ENCODE results near the gene SYNJ2. TPM values are rescaled to one million over a fixed set of nuclear protein-coding genes. Genes with fewer than 3 reads are reported as not detected.

SYNJ2 gene
- total and polyA plus RNA-seq, 2 experiments from 2014 or later, result 20.5 to 28.6 TPM

DNA sequence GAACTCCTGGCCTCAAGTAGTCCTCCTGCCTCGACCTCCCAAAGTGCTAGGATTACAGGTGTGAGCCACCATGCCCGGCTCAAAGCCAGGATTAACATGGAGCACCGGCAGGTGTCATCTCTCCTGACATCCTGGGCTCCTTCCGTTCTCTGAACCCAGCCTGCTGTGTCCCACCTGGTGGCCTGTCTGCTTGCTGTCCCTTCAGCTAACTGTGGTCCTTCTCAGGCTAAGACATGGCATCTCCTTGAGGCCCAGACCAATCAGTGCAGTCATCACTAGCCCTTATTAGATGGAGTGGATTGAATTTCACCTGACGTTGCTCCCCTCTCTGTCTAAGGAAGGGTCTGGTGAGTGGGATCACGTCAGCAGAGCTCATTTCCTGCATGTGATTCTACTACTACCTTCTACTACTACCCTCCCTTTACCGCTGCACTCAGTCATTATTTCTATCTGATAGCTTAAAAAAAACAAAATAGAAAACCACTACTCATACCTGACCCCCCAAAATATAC is 28.0 kb upstream of the SYNJ2 start:
- no peaks in the 10 kb centered on the region for H3K36me3 ChIP-seq (ENCODE audit: low read depth)
- no peaks in the 10 kb centered on the region for H3K9me2 ChIP-seq (ENCODE audit: insufficient read depth)
- H3K9ac ChIP-seq, result peak overlapping the region; percentile 12
- in situ Hi-C loops (cut with MboI), result no loop called here
- peaks cover 30% of the 10 kb centered on the region for H3F3A ChIP-seq (ENCODE audit: insufficient read depth)
- H3K27me3 ChIP-seq (replicated peaks; ENCODE audit: insufficient read depth), result no peaks in the 10 kb centered on the region
- TF ChIP-seq EZH2phosphoT487 (IDR thresholded peaks at IDR 0.05; ENCODE audit: insufficient read depth, low read depth), result no peak
- no peak for TF ChIP-seq EZH2 (IDR thresholded peaks at IDR 0.05; ENCODE audit: insufficient read depth, poor library complexity, severe bottlenecking)
- no peaks in the 10 kb centered on the region for H3K9me3 ChIP-seq (ENCODE audit: low read depth)
- WGBS, 2 experiments (ENCODE audit: low coverage in 1 of 2, low lambda C conversion rate in 2 of 2, missing lambda C conversion rate in 2 of 2), result 67 to 72% methylated on average over 7 of the region's 7 CpGs
- H3K4me2 ChIP-seq (ENCODE audit: unreplicated experiment), result peak overlapping the region; percentile 40
- H2AFZ ChIP-seq, result peak overlapping the region; percentile 49
- H3K27ac ChIP-seq, result no peak overlapping the region
- H3K4me3 ChIP-seq, result peak overlapping the region; percentile 38
- no peaks in the 10 kb centered on the region for H4K20me1 ChIP-seq (ENCODE audit: insufficient read depth)
- peak; percentile 17 for DNase-seq
- no peaks in the 10 kb centered on the region for H3K79me2 ChIP-seq (ENCODE audit: insufficient read depth)
- no peaks in the 10 kb centered on the region for H3K4me1 ChIP-seq (ENCODE audit: insufficient read depth)

- in situ Hi-C loops (cut with MboI), result no loop called here
- Histone ChIP-seq H3K4me3 (peak overlapping the region; percentile 38), H4K20me1 (ENCODE audit: insufficient read depth) (no peaks in the 10 kb centered on the region), H3K9me2 (ENCODE audit: insufficient read depth) (no peaks in the 10 kb centered on the region), H2AFZ (peak overlapping the region; percentile 49), H3K27me3 (replicated peaks; ENCODE audit: insufficient read depth) (no peaks in the 10 kb centered on the region), H3K9ac (peak overlapping the region; percentile 12), H3K4me1 (ENCODE audit: insufficient read depth) (no peaks in the 10 kb centered on the region), H3K4me2 (ENCODE audit: unreplicated experiment) (peak overlapping the region; percentile 40), H3K9me3 (ENCODE audit: low read depth) (no peaks in the 10 kb centered on the region), H3K79me2 (ENCODE audit: insufficient read depth) (no peaks in the 10 kb centered on the region), H3F3A (ENCODE audit: insufficient read depth) (peaks cover 22% of the 10 kb centered on the region), H3K36me3 (ENCODE audit: low read depth) (no peaks in the 10 kb centered on the region), H3K27ac (no peak overlapping the region)
- WGBS, 2 experiments (ENCODE audit: low coverage in 1 of 2, low lambda C conversion rate in 2 of 2, missing lambda C conversion rate in 2 of 2), result 52 to 55% methylated on average over 34 of the region's 34 CpGs
- peak; percentile 63 for DNase-seq
- TF ChIP-seq EZH2 (IDR thresholded peaks at IDR 0.05; ENCODE audit: insufficient read depth, poor library complexity, severe bottlenecking) (no peak), EZH2phosphoT487 (IDR thresholded peaks at IDR 0.05; ENCODE audit: insufficient read depth, low read depth) (no peak)
Observed at GRCh38 chr6:157954150-157955117, 27.2 kb upstream of the SYNJ2 start.

DNA sequence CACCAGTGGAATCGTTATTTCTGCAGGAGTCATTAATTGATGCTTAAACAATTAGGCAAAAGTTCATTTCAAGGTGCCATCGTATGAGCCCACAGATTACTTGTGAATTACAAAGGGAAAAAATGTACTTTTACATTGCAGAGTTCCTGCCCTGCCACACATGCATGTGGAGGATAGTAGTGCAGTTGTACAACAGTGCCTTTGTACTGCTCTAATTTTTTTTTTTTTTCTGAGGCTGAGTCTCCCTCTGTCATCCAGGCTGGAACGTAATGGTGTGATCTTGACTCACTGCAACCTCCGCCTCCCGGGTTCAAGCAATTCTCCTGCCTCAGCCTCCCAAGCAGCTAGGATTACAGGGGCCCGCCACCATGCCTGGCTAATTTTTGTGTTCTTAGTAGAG is 26.0 kb upstream of the SYNJ2 start:
- no peak overlapping the region for H3K27ac ChIP-seq
- H3K4me1 ChIP-seq (ENCODE audit: insufficient read depth), result no peaks in the 10 kb centered on the region
- no peak overlapping the region for H3K4me2 ChIP-seq (ENCODE audit: unreplicated experiment)
- no peaks in the 10 kb centered on the region for H3K27me3 ChIP-seq (replicated peaks; ENCODE audit: insufficient read depth)
- no peak for DNase-seq
- no peak overlapping the region for H3K4me3 ChIP-seq
- H3K36me3 ChIP-seq (ENCODE audit: low read depth), result no peaks in the 10 kb centered on the region
- H4K20me1 ChIP-seq (ENCODE audit: insufficient read depth), result no peaks in the 10 kb centered on the region
- H3K9ac ChIP-seq, result no peak overlapping the region
- no peaks in the 10 kb centered on the region for H3K9me2 ChIP-seq (ENCODE audit: insufficient read depth)
- no peaks in the 10 kb centered on the region for H3K9me3 ChIP-seq (ENCODE audit: low read depth)
- TF ChIP-seq EZH2phosphoT487 (IDR thresholded peaks at IDR 0.05; ENCODE audit: insufficient read depth, low read depth) (no peak), EZH2 (IDR thresholded peaks at IDR 0.05; ENCODE audit: insufficient read depth, poor library complexity, severe bottlenecking) (no peak)
- no peaks in the 10 kb centered on the region for H3K79me2 ChIP-seq (ENCODE audit: insufficient read depth)
- in situ Hi-C loops (cut with MboI), result no loop called here
- 87 to 90% methylated on average over 6 of the region's 6 CpGs for WGBS, 2 experiments (ENCODE audit: low coverage in 1 of 2, low lambda C conversion rate in 2 of 2, missing lambda C conversion rate in 2 of 2)
- H2AFZ ChIP-seq, result no peak overlapping the region
- H3F3A ChIP-seq (ENCODE audit: insufficient read depth), result peaks cover 10% of the 10 kb centered on the region

DNA sequence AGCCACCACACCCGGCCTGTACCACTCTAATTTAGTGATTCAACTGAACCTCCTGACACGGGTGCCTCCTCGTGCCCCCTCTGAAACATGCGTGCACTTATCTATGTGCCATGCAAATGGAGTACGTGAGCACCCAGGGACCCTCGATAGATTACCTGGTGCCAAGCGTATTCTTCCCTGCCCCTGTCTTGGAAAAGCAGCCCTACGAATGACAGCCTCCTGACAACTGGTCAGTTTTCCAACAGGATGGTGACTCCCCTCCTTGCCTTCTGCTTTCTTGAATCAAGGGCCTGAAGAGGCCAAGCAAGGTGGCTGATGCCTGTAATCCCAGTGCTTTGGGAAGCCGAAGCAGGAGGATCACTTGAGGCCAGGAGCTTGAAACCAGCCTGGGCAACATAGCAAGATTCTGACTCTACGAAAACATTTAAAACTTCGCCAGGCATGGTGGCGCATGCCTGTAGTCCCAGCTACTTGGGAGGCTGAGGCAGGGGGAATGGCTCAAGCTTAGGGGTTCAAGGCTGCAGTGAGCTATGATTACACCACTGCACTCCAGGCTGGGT is 25.4 kb upstream of the SYNJ2 start:
- TF ChIP-seq EZH2 (IDR thresholded peaks at IDR 0.05; ENCODE audit: insufficient read depth, poor library complexity, severe bottlenecking) (no peak), EZH2phosphoT487 (IDR thresholded peaks at IDR 0.05; ENCODE audit: insufficient read depth, low read depth) (no peak)
- Histone ChIP-seq H3K9ac (no peak overlapping the region), H3K9me2 (ENCODE audit: insufficient read depth) (no peaks in the 10 kb centered on the region), H3F3A (ENCODE audit: insufficient read depth) (peaks cover 6% of the 10 kb centered on the region; the same call in 1 of the 2 replicates), H4K20me1 (ENCODE audit: insufficient read depth) (no peaks in the 10 kb centered on the region), H2AFZ (no peak overlapping the region), H3K4me1 (ENCODE audit: insufficient read depth) (no peaks in the 10 kb centered on the region), H3K27me3 (replicated peaks; ENCODE audit: insufficient read depth) (no peaks in the 10 kb centered on the region), H3K79me2 (ENCODE audit: insufficient read depth) (no peaks in the 10 kb centered on the region), H3K4me3 (no peak overlapping the region), H3K27ac (no peak overlapping the region), H3K4me2 (ENCODE audit: unreplicated experiment) (no peak overlapping the region), H3K9me3 (ENCODE audit: low read depth) (no peaks in the 10 kb centered on the region), H3K36me3 (ENCODE audit: low read depth) (no peaks in the 10 kb centered on the region)
- in situ Hi-C loops (cut with MboI), result no loop called here
- no peak for DNase-seq
- WGBS, 2 experiments (ENCODE audit: low coverage in 1 of 2, low lambda C conversion rate in 2 of 2, missing lambda C conversion rate in 2 of 2), result 86 to 87% methylated on average over 12 of the region's 12 CpGs
